ENCODE measurements around the gene SETD1B. TPM values are rescaled to one million over a fixed set of nuclear protein-coding genes. Genes with fewer than 3 reads are reported as not detected.
A peak's percentile ranks its signal among the peaks of the same experiment; 100 is the strongest.

Gene SETD1B
- total RNA-seq, 1 donor, result 5.8 TPM

- H3K4me2 ChIP-seq (ENCODE audit: insufficient read depth, low read length), result peak overlapping the region; percentile 99
- peaks cover 36% of the 10 kb centered on the region for H3K4me1 ChIP-seq (ENCODE audit: insufficient read depth, low read length)
- H2AFZ ChIP-seq (ENCODE audit: low read length), result no peak overlapping the region
- H3K79me2 ChIP-seq (ENCODE audit: insufficient read depth, low read length), result peaks cover 75% of the 10 kb centered on the region
- H3K27ac ChIP-seq (ENCODE audit: low read depth, low read length), result peak overlapping the region; percentile 56
- H3K4me3 ChIP-seq (ENCODE audit: insufficient read depth, low read length), result peak overlapping the region; percentile 86
- peaks cover 29% of the 10 kb centered on the region for H4K20me1 ChIP-seq (ENCODE audit: insufficient read depth, low read length)
- H3K9me3 ChIP-seq (ENCODE audit: low read depth, low read length), result no peaks in the 10 kb centered on the region
- no peak for TF ChIP-seq CTCF (IDR thresholded peaks at IDR 0.05; ENCODE audit: extremely low read depth, low read depth, low read length)
- no peaks in the 10 kb centered on the region for H3K27me3 ChIP-seq (ENCODE audit: insufficient read depth, low read length)
- DNase-seq (ENCODE audit: insufficient read length, low spot score, missing footprints), result peak; percentile 93
- peaks cover 30% of the 10 kb centered on the region for H3K36me3 ChIP-seq (ENCODE audit: insufficient read depth, low read length)
Observed at GRCh38 chr12:121805171-121806008, 1.6 kb downstream of the SETD1B start.

- H3K4me3 ChIP-seq (ENCODE audit: insufficient read depth, low read length), result peak overlapping the region; percentile 86
- H3K79me2 ChIP-seq (ENCODE audit: insufficient read depth, low read length), result peaks cover 80% of the 10 kb centered on the region
- no peaks in the 10 kb centered on the region for H3K27me3 ChIP-seq (ENCODE audit: insufficient read depth, low read length)
- no peak for TF ChIP-seq CTCF (IDR thresholded peaks at IDR 0.05; ENCODE audit: extremely low read depth, low read depth, low read length)
- peaks cover 37% of the 10 kb centered on the region for H3K36me3 ChIP-seq (ENCODE audit: insufficient read depth, low read length)
- peak overlapping the region; percentile 99 for H3K4me2 ChIP-seq (ENCODE audit: insufficient read depth, low read length)
- DNase-seq (ENCODE audit: insufficient read length, low spot score, missing footprints), result no peak
- peaks cover 39% of the 10 kb centered on the region for H3K4me1 ChIP-seq (ENCODE audit: insufficient read depth, low read length)
- no peak overlapping the region for H2AFZ ChIP-seq (ENCODE audit: low read length)
- H3K27ac ChIP-seq (ENCODE audit: low read depth, low read length), result peak overlapping the region; percentile 56
- H3K9me3 ChIP-seq (ENCODE audit: low read depth, low read length), result no peaks in the 10 kb centered on the region
- peaks cover 36% of the 10 kb centered on the region for H4K20me1 ChIP-seq (ENCODE audit: insufficient read depth, low read length)
Observed at GRCh38 chr12:121806009-121806545, 2.3 kb downstream of the SETD1B start.

GRCh38 chr12:121806546-121807423, 3.0 kb downstream of the SETD1B start:
- no peak for TF ChIP-seq CTCF (IDR thresholded peaks at IDR 0.05; ENCODE audit: extremely low read depth, low read depth, low read length)
- Histone ChIP-seq H3K9me3 (ENCODE audit: low read depth, low read length) (no peaks in the 10 kb centered on the region), H4K20me1 (ENCODE audit: insufficient read depth, low read length) (peaks cover 43% of the 10 kb centered on the region), H3K36me3 (ENCODE audit: insufficient read depth, low read length) (peaks cover 40% of the 10 kb centered on the region), H3K79me2 (ENCODE audit: insufficient read depth, low read length) (peaks cover 81% of the 10 kb centered on the region), H2AFZ (ENCODE audit: low read length) (no peak overlapping the region), H3K4me2 (ENCODE audit: insufficient read depth, low read length) (peak overlapping the region; percentile 99), H3K27ac (ENCODE audit: low read depth, low read length) (peak overlapping the region; percentile 56), H3K4me1 (ENCODE audit: insufficient read depth, low read length) (peaks cover 39% of the 10 kb centered on the region), H3K27me3 (ENCODE audit: insufficient read depth, low read length) (no peaks in the 10 kb centered on the region), H3K4me3 (ENCODE audit: insufficient read depth, low read length) (peak overlapping the region; percentile 86)
- DNase-seq (ENCODE audit: insufficient read length, low spot score, missing footprints), result peak; percentile 96
